GM12865 (cell line): Measurements from ENCODE around the gene PI3.

Experiments
- DNase-seq: peaks from one replicate; pipeline ENCODE4 v3.0.0; 2010; ENCODE audit warnings: low read depth
- H3K4me3 ChIP-seq: 2 replicates; pipeline ENCODE4 v1.5.1; 2011; ENCODE audit warnings: mild to moderate bottlenecking, low read depth, low read length, control low read depth
- CTCF ChIP-seq: IDR thresholded peaks from 2 replicates; pipeline ENCODE4 v1.5.1; 2011; ENCODE audit warnings: low read length, control low read depth, low read depth, inconsistent platforms; ENCODE audit not compliant: insufficient read depth; ENCODE audit errors: missing control alignments

Gene PI3

GRCh38 chr20:45209924-45210323 is 35.2 kb downstream of the PI3 start:
- no peak overlapping the region for H3K4me3 ChIP-seq
- no peak for DNase-seq
- TF ChIP-seq CTCF, result no peak

- no peak for TF ChIP-seq CTCF
- no peak for DNase-seq
- no peak overlapping the region for H3K4me3 ChIP-seq
Measured at GRCh38 chr20:45211569-45212474, 37.1 kb downstream of the PI3 start.

- no peak for DNase-seq
- TF ChIP-seq CTCF, result no peak
- no peak overlapping the region for H3K4me3 ChIP-seq
Measured at GRCh38 chr20:45212836-45213235, 38.1 kb downstream of the PI3 start.

GRCh38 chr20:45218124-45218523 is 43.4 kb downstream of the PI3 start:
- TF ChIP-seq CTCF, result no peak
- DNase-seq, result no peak
- H3K4me3 ChIP-seq, result no peak overlapping the region

- no peak overlapping the region for H3K4me3 ChIP-seq
- no peak for TF ChIP-seq CTCF
- no peak for DNase-seq
Measured at GRCh38 chr20:45218636-45219035, 43.9 kb downstream of the PI3 start.

GRCh38 chr20:45221076-45221475 is 46.4 kb downstream of the PI3 start, which contains the start of gene SEMG2:
TSS of gene SEMG2 (plus strand) at chr20:45221373. CDS start at chr20:45221390, 17 bp downstream.
- no peak within 1 kb of the TSS for H3K4me3 ChIP-seq
- no peak for TF ChIP-seq CTCF
- no peak for DNase-seq
